Stimulated activated CD8-positive, alpha-beta memory T cell treated with anti-CD3 and anti-CD28 coated beads, Interleukin-7, amount 100 ng/mL, for 24 hours (primary cell): ENCODE results near the gene STC2.
"Not testable (repeated sequence)": the region's sequence is repeated elsewhere in the genome, so short reads cannot be mapped to it uniquely, and the experiment has no call there.

Experiments used
- DNase-seq: peaks from one replicate; pipeline ENCODE4 v3.0.0-alpha.2; 2020; ENCODE audit warnings: low read depth

STC2 gene, protein sequence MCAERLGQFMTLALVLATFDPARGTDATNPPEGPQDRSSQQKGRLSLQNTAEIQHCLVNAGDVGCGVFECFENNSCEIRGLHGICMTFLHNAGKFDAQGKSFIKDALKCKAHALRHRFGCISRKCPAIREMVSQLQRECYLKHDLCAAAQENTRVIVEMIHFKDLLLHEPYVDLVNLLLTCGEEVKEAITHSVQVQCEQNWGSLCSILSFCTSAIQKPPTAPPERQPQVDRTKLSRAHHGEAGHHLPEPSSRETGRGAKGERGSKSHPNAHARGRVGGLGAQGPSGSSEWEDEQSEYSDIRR

DNA sequence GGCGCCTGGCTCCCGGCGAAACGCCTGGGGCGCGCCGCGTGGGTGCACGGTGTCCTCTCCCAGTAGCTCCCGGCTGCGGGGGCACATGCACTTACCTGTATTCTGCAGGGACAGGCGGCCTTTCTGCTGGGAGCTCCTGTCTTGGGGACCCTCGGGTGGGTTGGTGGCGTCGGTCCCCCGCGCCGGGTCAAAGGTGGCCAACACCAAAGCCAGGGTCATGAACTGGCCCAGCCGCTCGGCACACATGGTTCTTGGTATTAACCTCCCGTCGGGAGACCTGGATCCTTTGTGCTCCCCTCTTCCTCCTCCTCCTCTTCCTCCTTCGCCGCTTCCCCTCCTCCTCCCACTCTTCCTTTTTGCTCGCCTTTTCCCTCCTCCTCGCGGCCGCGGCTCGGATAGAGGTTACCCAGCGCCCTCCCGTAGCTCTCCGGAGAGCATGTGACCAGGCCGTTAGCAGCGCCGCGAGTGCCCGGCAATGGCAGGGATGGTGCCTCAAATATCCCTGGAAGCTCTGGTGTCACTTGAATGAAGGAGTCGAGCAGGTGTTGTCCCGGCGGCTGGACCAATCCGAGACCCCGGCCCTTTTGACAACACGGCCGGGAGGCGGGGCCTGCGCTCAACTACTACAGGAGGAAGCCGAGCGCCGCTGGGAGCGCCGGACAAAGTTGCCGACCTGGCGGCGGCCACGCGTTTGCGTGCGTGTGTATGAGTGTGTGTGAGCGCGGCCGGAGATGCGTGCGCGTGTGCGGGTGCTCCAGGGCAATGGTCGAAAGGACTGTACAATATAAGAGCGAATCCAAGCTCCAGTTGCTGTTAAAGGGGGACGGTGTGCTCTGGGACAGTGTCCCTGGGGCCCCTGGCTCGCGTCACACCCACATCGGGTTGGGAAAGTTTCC lies at the start of gene STC2:
STC2 (minus strand) TSS at position 467 of the 896 bp plus-strand sequence; CDS start at position 246, 221 bp downstream.
- DNase-seq = no peak

DNA sequence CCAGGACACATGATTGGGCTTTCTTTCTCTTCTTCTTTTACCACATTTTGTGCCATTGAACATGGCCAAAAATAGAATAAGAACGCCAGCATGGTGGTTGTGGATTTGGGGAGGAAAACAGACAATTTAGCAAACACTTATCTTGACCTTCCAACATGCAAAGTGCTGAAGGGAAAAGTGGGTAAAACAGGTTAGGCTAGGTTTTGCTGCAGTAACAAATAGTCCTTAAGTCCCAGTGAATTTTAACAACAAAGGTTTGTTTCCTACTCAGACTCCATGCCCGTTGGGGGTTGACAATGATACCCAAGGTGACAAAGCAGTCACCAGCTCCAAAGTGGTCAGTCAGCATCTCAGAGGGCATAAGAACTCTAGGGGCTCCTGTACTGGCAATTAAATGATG lies 43.2 kb upstream of the STC2 start:
- no peak for DNase-seq

DNA sequence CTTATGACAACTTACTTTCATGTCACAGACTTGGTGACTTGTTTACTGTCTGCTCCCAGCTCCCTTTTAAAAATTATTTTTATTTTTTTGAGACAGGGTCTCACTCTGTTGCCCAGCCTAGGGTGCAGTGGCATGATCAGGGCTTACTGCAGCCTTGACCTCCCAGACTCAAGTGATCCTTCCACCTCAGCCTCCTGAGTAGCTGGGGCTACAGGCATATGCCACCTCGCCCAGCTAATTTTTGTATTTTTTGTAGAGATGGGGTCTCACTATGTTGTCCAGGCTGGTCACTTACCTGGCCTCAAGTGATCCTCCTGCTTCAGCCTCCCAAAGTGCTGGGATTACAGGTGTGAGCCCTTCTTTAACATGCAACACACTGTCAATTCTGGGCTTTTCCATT lies 35.2 kb upstream of the STC2 start:
- not testable (repeated sequence) for DNase-seq

DNA sequence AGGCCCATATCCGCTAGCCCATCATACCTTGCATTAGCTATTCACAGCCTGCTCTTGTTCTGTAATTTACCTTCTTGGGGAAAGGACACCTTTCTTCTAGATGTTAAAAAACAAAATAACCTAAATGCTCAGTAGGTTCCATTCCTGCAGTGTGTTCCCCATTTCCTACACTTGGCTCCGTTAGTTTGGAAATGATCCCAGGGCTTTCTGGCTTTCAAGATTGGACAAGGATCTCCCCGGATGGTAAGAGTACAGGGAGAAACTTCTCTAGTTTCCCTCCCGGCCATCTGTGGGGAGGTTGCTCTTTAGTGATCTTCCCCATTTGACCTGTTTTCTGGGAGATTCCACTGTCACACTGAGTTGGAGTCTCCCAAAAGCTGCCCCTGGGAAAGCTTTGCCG lies 27.3 kb upstream of the STC2 start:
- no peak for DNase-seq

DNA sequence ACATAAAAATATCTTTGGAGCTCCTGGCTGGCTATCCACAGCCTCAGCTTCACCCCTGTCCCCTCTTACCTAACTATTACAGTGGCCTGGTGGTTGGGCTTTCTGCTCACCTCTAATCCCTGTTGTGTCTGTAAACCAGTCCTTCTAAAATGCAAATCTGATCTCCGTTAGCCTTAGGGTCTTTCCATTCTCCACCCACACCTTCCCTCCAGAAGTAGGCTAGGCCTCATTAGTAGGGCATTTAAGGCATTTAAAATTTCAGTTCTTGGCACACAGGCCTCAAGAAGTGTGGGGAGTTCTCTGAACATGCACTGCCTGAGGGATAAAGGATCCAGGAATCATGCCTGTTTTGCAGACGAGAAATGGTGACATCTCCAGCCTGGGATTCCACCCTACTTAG lies 26.4 kb upstream of the STC2 start:
- DNase-seq = no peak

DNA sequence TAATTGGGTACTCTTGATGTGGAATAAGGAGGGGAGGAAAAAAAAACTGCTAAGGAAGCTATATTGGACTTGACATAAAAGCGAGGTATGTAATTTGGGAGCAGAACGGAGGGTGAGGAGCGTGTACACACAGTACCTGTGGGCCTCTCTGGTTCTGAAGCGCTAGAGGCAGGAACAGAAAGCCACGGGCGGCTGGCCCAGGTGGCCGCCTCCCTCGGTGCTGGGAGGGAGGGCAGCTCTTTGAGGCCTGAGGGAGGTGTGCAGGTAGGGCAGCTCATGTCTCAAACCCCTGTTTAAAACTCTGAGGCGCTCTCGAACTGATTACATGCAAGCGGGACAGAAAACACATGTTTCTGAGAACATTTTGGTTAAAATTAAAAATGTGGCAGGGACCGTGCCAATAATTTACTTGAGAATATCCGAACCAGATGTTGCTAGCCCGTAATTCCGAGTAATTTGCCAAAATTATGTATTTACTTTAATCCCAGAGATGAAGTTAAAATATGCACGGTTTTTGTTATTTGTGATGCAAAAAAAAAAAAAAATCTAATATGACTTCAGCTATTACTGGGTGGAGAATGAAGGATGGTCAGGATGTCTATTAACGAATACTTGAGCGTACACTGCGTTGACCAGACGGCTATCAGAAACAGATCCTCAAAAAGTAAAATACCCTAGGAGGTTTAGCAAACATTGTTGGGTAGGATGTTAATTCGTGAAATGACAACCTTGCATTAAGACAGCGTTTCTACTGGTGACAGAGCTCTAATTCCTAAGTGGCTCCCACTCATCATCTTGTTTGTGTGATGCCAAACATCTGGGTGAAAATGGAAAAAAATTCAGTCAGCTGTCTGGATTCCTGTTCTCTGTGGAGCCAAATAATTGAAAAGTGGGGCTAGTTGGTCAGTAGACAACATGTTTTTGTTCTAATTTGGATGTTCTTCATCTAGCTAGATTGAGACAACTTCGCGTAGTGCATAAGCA lies 24.4 kb upstream of the STC2 start:
- DNase-seq = no peak

DNA sequence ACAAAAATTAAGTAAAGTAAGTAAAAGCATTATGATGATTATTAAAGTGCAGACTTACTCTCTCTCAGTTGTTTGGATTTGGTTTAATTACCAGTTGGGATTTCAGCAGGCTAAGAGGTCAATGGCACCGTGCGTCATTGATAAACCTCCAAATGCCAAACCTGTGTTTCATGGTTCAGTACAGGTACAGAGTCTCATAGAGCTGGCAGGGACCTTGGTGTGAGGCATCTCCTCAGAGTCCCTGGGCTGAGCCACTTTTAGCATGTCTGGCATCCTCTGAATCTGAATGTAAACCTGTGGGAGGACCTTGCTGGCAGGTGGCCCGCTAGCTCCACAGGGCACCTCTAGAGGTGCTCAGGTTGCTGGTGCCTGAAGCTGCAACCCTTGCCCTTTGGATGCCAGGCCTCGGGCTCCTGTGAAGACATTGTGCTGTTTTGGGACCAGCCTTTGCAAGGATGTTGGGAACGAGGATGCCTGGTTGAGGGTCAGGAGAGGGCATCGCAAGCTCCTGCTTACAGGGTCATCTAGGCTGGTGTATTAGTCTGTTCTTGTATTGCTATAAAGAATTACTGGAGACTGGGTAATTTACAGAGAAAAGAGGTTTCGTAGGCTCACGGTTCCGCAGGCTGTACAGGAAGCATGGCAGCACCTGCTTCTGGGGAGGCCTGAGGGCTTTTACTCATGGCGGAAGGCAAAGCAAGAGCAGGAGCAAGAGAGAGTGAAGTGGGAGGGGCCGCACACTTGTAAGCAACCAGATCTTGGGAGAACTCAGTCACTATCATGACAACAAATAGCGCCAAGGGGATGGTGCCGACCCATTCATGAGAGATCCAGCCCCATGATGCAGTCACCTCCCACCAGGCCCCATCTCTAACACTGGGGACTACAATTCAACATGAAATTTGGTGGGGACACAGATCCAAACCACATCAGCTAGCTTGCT lies 14.9 kb upstream of the STC2 start:
- DNase-seq = no peak

DNA sequence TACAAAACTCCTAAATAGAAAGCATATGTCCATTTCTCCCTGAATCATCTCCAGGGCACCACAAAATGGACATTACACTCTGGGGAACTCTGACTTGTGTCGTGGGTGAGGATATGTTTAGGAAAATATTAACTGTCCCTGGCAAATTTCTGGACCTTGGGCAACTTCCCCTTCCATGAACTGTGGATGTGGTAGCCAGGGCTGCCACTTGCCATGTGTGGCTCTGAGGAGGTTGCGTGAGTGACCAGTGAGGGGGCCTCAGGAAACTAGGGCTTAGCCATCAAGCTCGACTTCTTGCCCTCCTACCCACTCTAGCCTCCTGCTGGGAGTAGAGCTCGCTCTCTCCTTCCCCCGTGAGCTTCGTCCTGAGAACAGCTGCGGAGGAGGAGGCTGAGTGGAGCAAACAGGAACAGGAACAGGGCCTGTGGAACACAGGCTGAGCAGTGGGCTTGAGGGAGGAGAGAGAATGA lies 13.8 kb upstream of the STC2 start:
- DNase-seq = no peak

DNA sequence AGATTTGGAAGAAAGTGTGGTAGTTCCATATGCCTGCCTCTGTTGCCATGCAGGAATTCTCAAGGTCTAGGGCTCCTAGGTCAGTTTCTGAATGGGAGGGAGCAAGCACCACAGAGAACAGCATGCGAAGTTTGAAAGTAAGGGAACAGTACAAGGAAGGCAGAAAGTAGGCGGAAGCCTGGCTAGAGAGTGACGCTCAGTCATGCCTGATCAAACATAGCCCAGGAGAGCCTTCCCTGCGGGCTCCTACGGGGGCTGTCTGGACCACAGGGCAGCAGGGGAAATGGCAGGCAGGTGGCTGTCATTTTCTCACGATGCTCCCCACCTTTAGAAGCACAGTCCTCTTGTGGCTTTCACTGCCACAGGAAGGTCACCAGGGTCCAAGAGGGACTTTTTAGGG lies 12.8 kb upstream of the STC2 start:
- no peak for DNase-seq

DNA sequence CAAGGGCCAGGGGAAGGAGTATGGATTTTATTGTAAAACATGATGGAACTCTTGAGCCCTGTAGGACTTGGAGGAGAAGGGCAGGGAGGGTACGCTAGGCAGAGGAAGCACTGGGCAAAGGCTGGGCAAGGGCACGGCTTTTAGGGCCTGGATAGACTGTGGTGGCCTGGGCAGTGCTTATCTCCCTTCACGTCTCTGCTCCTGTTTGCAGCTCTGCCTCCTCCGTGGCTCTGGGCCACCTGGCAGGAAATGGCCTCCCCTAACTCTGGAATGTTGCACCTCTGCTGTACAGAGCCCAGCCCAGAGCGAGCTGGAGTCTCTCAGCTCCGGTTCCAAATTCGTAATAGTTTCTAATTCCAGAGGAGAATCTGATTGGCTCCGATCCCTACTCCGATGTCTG lies 12.2 kb upstream of the STC2 start:
- DNase-seq = no peak

DNA sequence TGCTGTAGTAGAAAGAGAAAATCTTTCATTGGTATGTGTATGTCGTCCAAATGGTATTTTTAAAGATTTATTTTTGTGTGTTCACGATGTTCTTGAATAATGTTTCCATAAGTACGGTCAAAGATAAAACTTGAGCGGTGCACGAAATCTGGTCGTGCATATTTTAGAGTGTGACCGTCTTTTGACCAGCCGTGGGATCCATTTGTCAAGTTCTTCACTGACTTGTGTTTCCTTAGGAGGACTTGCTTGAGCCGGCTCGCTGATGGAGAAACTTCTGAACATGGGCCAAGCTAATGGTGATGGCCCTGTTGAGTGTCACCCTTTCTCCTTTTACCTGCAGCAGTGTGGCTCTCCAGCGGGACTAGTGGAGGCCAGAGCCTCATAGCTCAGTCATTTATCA lies 11.1 kb upstream of the STC2 start:
- no peak for DNase-seq

DNA sequence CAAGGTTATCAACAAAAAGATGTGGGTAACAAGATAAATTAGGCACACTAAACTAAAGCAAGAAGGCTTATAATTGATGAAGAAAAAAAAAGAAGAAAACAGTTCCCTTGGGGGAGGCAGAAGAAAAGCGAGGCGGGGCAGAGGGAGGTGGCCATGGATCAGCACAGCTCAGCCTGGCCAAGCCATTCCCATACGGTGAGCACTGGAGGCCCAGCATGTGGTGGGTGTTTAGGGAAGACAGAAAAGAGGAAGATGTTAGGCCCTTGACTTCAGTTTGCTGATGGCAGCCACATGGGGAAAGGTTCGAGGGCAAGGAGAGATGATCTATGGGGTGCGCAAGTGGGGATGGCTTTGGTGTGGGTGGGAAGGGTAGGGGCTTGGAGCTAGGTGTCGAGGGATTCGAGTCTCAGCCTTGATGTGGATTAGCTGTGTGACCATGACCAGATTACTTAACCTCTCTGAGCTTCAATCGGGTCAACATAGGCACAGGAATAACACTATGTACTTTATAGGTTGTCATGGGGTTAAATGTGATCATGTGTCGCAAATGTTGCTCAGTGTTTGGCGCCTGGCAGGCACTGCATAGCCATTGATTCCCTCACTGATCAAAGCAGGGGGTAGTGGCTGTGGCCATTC lies 10.3 kb upstream of the STC2 start:
- no peak for DNase-seq

DNA sequence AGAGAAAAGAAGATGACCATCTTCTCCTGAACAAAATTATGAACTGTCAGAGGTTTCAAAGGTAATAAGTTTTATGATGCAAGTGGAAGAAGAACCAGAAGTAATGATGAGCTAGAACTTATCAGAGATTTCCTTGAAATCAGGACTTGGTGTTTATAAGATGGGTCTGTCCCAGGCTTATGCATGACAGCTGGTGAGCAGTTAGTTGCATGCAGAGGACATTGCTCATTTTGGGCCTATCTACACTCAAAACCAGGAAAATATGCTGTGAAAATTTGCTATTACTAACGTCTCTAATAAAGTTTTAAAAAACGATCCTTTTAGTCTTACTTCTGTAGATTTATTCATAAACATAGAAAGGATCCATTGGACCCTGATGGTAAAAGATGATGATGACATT lies 6.6 kb upstream of the STC2 start:
- no peak for DNase-seq

DNA sequence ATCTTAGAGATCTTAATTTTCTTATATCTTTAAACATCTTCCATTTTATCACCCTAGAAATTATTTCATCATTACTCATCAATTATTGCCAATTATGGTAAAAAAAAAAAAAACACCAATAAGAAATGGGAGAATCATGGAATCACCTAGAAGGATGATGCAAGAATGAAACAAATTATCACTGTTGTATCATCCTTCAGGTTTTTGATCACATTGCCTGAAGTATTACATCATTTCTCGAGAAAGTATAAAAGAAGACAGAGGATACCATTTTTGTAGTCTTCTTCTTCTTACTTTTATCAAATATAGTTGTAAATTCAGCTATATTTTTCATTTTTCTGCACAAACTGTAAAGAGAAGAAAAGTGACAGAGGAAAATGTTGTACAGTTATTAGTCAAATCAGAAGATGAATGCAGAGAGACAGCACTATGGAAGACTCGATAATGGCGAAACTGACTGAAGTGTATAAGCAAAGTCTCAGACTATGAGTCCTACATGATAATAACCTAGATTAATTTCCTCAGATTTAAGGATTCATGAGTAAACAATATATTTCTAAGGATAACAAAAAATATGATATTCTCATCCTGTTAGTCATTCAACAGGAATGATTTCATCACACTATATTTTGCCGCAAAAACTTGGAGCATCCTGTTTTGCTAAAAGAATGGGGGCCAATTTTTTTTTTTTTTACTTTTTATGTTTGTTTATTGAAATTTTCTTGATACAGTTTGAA lies 5.9 kb upstream of the STC2 start:
- no peak for DNase-seq

DNA sequence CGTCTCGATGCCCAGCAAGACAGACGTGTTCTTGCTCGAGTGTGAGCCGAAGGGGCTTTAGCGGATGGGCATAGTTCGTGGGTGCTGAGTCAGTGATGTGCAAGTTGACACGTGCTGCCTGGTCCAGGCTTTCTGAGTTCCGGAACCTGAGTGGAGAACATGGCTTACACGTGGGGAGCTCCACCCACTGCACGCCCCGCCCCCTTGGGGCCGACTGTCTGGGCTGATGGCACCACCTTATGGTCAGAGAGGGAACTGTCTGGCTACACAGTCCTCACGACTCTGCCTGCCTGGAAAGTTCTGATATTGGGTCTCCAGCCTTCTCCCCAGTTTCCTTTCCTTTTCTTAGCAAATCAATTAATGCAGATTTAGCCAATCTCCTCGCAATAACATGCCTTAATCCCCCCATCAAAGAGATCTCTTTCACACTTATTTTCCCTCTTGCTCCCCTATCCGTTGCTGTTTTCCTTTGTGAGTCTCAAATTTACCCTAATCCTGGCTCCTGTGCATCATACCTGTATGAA lies 3.8 kb upstream of the STC2 start:
- DNase-seq = peak; percentile 67

DNA sequence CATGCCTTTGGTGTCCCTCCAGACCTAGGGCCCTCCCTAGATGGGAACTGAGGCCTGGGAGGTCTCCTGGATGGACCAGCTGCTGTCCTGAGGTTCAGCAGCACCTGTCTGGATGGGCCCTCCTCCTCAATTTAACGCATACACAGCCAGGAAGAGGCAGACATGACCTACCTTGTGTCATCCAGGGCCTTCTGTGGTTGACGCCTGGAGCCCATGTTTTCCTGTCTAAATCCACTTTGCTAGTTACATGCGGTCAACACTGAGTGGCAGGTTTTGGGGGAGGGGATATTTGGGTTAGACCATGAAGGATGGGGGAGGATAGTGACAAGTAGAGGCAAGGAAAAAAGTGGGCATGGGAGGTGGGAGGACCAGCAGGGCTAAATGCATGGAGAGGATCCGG lies 3.1 kb upstream of the STC2 start:
- no peak for DNase-seq

DNA sequence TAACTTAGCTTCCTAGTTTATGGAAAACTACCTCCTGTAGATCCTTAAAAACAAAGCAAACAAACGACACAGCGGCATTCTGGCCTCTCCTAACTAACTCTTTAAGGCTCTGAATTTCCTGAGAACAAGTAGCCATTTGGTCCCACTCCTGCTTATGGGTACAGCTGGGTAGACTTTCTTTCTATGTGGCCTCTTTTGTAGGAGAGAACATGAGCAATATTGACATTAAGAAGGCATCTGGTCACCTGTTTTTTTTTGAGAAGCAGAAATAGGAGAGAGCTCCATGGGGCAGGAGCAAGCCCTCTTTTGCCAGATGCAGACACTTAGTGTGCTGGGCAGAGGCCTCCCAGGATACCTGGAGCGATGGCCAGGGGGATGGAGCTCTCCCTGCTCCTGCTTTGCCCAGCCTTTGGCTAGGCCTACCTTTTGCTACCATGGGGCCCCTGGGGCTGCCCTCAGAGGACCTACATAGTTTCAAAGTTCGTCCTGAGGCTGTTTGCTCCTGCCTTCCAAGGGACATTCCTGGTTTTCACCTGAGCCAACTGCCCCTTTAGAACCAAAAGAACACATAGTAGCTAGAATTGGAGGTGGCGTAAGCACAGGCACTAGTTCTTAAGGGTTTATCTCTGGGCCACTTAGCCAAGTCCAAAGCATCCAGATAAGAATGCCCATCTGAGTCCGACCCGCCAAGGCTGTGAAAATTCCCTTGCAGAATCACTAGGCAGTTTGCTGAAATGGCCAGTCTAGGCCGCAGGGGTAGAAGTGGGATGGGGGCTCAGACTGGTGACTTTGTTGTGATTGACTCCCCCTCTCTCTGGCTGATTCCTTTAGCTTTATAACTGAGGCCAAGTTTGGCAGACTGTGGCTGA lies 2.4 kb upstream of the STC2 start:
- DNase-seq = no peak

DNA sequence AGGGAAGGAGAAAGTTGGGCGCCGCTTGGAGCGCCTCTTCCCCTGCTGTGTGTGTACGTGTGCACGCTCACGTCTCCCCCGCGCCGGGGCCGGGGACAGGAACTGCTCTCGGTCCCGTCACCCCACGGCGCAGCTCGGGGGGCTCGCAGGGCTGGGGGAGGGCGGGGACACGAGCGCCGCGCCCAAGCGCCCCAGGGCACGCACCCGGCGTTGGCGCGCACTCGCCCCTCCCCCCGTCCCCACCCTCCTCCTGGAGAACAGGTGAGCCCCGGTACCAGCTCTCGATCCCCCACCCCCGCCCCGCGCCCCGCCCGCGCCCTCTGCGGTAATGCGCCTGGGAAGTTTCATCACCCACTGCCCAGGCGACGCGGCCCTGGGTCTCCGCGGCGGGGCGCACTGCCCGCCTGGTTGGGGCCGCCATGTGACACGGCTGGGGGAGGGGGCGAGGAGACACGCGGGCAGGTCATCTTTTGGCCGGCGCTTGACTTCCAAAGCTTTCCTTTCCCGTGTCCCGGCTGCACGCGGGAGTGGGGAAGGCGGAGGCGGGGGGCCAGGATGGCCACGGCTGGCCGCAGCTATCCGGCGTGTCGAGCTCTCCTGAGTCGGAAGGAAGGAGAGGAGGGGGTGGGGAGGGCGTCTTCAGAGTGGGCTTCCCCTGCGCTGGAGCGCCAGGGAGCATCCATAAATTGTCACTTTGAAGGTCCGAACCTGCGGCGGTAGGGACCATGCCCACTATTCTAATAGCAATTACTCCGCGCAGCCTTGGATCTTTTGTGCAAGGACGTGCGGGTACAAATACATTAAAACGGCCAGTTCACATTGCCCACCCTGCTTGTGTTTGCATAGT lies 1.5 kb upstream of the STC2 start:
- no peak for DNase-seq
